ENCODE data around the gene SBNO2. TPM values are rescaled to one million over a fixed set of nuclear protein-coding genes. Genes with fewer than 3 reads are reported as not detected.

The SBNO2 gene
- total RNA-seq, 1 experiment from 2014 or later: 97.8 TPM

DNA sequence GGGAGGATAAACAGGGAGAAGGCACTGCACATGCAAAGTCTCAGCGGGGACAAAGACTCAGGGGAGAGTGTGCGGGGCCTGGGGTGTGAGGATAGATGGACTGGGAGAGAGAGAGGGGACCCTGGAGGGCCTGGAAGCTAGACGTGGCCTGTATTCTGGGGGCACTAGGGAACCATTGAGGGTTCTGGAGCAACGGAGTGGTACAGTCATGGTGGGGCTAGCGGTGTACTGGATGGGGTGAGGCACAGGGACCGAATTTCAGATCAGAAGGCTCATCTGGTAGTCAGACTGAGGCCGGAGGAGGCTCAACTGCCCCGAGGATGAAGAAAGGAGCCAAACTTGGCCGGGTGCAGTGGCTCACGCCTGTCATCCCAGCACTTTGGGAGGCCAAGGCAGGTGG, 8.0 kb upstream of the SBNO2 start:
- peak overlapping the region; percentile 97 for H3K27ac Mint-ChIP-seq (ENCODE audit: unreplicated experiment)
- no TSS peak for BruUV-seq (replicated peaks)
- H3K4me1 Mint-ChIP-seq (ENCODE audit: low read depth, unreplicated experiment): peaks cover 40% of the 10 kb centered on the region
- intact Hi-C loops (cut with micrococcal nuclease; ENCODE audit: unreplicated experiment): loop anchor here (5.0 kb wide), 1 partner anchor 80 kb away; the partner anchor contains the start of gene GPX4
- CTCF ChIA-PET: interaction anchor here (1.4 kb wide), 1 partner anchor 59 kb away, joined by 5 read pairs; no protein-coding TSS in a partner anchor
- H3K9me3 Mint-ChIP-seq (ENCODE audit: low read depth, unreplicated experiment): peaks cover 3% of the 10 kb centered on the region
- DNase-seq: no peak
- peaks cover 21% of the 10 kb centered on the region for H3K36me3 Mint-ChIP-seq (ENCODE audit: insufficient read depth, unreplicated experiment)
- no peak for TF ChIP-seq CTCF (IDR thresholded peaks at IDR 0.05; ENCODE audit: unreplicated experiment)
- H3K4me3 Mint-ChIP-seq (ENCODE audit: low read depth, unreplicated experiment): peak overlapping the region; percentile 76
- no peaks in the 10 kb centered on the region for H3K27me3 Mint-ChIP-seq (ENCODE audit: unreplicated experiment)

DNA sequence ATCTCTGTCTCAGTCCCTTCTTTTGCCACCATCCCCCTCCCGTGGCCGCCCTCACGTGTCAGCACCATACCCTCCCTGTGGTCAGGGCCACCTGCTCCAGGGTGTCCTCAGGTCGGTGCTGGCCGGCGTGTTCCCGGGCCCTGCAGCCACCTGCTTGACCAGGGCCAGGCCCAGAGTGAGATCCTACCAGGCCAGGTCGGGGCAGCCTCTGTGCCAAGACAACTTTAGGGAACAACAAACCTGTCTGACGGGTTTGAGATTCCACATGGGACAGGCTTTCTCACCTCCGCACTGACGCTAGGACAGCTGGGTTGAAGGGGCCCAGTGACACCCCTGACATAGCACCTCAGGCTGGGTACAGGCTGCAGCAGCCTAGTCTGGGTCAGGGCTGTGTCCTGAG, 7.5 kb upstream of the SBNO2 start:
- CTCF ChIA-PET: interaction anchor here (1.4 kb wide), 1 partner anchor 58 kb away, joined by 5 read pairs; no protein-coding TSS in a partner anchor
- peak overlapping the region; percentile 76 for H3K4me3 Mint-ChIP-seq (ENCODE audit: low read depth, unreplicated experiment)
- TF ChIP-seq CTCF (IDR thresholded peaks at IDR 0.05; ENCODE audit: unreplicated experiment): no peak
- peaks cover 3% of the 10 kb centered on the region for H3K9me3 Mint-ChIP-seq (ENCODE audit: low read depth, unreplicated experiment)
- H3K27ac Mint-ChIP-seq (ENCODE audit: unreplicated experiment): peak overlapping the region; percentile 97
- intact Hi-C loops (cut with micrococcal nuclease; ENCODE audit: unreplicated experiment): loop anchor here (5.0 kb wide), 1 partner anchor 79 kb away; the partner anchor contains the start of gene GPX4
- peaks cover 42% of the 10 kb centered on the region for H3K4me1 Mint-ChIP-seq (ENCODE audit: low read depth, unreplicated experiment)
- no peaks in the 10 kb centered on the region for H3K27me3 Mint-ChIP-seq (ENCODE audit: unreplicated experiment)
- DNase-seq: peak; percentile 78
- BruUV-seq (replicated peaks): no TSS peak
- peaks cover 21% of the 10 kb centered on the region for H3K36me3 Mint-ChIP-seq (ENCODE audit: insufficient read depth, unreplicated experiment)

DNA sequence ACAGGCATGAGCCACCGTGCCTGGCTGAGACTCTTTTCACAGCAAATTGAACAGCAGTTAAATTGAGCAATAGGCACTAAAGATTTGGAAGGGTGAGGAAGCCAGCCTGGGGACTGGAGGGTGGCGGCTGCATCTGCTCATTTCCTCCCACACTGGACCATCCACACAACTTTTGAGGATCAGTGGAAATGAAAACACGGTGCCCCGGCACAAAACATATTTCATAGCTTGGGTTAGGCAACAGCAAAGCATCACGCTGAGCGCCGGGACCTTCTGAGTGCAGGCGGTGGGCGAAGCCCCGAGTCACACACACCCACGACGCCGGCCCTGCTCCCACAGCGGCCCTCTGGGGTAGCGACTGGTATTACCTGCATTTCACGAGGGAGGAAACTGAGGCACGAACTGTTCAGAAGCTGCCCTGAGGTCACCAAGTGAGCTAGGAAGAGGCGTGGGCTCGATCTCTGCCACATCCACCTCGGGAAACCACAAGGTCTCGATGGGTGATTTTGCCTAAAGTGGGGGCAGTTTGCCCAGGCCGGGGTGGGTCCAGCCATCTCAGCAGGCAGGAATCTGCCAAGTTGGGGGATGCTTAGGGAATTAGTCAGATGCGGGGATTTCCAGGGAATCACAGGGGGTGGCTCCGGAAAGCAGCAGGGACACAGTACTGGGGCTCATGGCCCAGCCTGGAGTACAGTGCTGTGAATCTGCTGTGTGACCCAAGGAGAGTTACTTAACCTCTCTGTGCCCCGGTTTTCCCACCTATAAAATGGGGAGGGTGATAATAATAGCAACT, 3.5 kb upstream of the SBNO2 start:
- intact Hi-C loops (cut with micrococcal nuclease; ENCODE audit: unreplicated experiment): no loop called here
- DNase-seq: peak; percentile 70
- Mint-ChIP-seq H3K9me3 (ENCODE audit: low read depth, unreplicated experiment) (peaks cover 3% of the 10 kb centered on the region), H3K4me3 (ENCODE audit: low read depth, unreplicated experiment) (peak overlapping the region; percentile 49), H3K4me1 (ENCODE audit: low read depth, unreplicated experiment) (peaks cover 51% of the 10 kb centered on the region), H3K27me3 (ENCODE audit: unreplicated experiment) (no peaks in the 10 kb centered on the region), H3K27ac (ENCODE audit: unreplicated experiment) (peak overlapping the region; percentile 78), H3K36me3 (ENCODE audit: insufficient read depth, unreplicated experiment) (peaks cover 48% of the 10 kb centered on the region)
- TF ChIP-seq CTCF (IDR thresholded peaks at IDR 0.05; ENCODE audit: unreplicated experiment): no peak
- no TSS peak for BruUV-seq (replicated peaks)
- CTCF ChIA-PET: interaction anchor here (0.6 kb wide), 1 partner anchor 194 kb away, joined by 4 read pairs; no protein-coding TSS in a partner anchor

DNA sequence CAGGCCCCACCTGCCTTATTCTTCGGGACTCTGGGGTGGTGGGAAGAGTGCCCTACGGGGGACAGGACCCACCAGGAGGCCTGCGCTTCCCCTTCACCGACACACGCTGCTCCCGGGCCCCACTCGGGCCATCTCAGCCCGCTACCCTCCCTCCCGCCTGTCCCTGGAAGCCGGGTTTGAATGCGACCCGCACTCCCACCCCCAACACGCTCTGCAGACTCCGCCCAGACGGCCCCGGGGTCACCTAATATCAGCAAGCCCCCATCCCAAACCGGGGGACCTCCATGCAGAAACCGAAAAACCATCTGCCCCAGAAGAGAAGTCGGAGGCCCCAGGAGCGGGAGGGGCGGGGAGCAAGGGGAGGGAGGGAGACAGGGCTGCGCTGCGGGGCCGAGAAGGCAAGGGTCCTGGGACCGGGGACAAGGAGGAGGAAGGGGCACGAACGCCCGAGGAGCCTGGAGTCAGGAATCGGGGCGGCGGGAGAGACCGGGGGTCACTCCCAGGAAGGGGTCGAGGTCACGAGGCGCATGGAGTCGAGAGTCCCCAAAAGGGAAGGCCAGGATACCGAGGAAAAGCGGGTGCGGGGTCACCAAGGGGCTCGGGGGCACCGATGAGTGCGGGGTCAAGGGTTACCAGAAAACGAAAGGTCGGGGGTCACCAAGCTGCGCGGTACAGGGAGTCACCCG, 766 bp downstream of the SBNO2 start:
- H3K27me3 Mint-ChIP-seq (ENCODE audit: unreplicated experiment): no peaks in the 10 kb centered on the region
- peak overlapping the region; percentile 85 for H3K4me3 Mint-ChIP-seq (ENCODE audit: low read depth, unreplicated experiment)
- DNase-seq: no peak
- intact Hi-C loops (cut with micrococcal nuclease; ENCODE audit: unreplicated experiment): no loop called here
- TF ChIP-seq CTCF (IDR thresholded peaks at IDR 0.05; ENCODE audit: unreplicated experiment): no peak
- CTCF ChIA-PET: no interaction called here
- H3K9me3 Mint-ChIP-seq (ENCODE audit: low read depth, unreplicated experiment): no peaks in the 10 kb centered on the region
- peaks cover 63% of the 10 kb centered on the region for H3K36me3 Mint-ChIP-seq (ENCODE audit: insufficient read depth, unreplicated experiment)
- H3K4me1 Mint-ChIP-seq (ENCODE audit: low read depth, unreplicated experiment): peaks cover 41% of the 10 kb centered on the region
- H3K27ac Mint-ChIP-seq (ENCODE audit: unreplicated experiment): peak overlapping the region; percentile 85
- BruUV-seq (replicated peaks): TSS peak; percentile 38
